MM.1S (cell line): ENCODE measurements around the gene GLRA1.
"Not testable (repeated sequence)": the region's sequence is repeated elsewhere in the genome, so short reads cannot be mapped to it uniquely, and the experiment has no call there.

Experiments
- DNase-seq: peaks from one replicate; pipeline ENCODE4 v3.0.0-alpha.2; 2015
- H2AFZ ChIP-seq: fragments of 300-600 bp; sonication (generic); 2 replicates; pipeline ENCODE4 v1.6.0; 2016; ENCODE audit warnings: antibody characterized with exemption, low read length
- H3F3A ChIP-seq: fragments of 300-600 bp; sonication (generic); 2 replicates; pipeline ENCODE4 v1.6.1; 2016; ENCODE audit warnings: mild to moderate bottlenecking, antibody characterized with exemption, low read length, moderate library complexity, mixed read lengths; ENCODE audit not compliant: insufficient read depth
- H3K27ac ChIP-seq: fragments of 300-600 bp; sonication (generic); 2 replicates; pipeline ENCODE4 v1.5.1; 2016; ENCODE audit warnings: mild to moderate bottlenecking, low read length
- H3K27me3 ChIP-seq: fragments of 300-600 bp; sonication (generic); replicated peaks from 2 replicates; pipeline ENCODE4 v1.6.0; 2016; ENCODE audit warnings: low read length; ENCODE audit not compliant: insufficient read depth
- H3K36me3 ChIP-seq: fragments of 300-600 bp; sonication (generic); replicated peaks from 2 replicates; pipeline ENCODE4 v1.6.1; 2016; ENCODE audit warnings: mild to moderate bottlenecking, low read length, mixed read lengths; ENCODE audit not compliant: insufficient read depth
- H3K4me1 ChIP-seq: fragments of 300-600 bp; sonication (generic); 2 replicates; pipeline ENCODE4 v1.6.1; 2016; ENCODE audit warnings: low read length, mixed read lengths
- H3K4me2 ChIP-seq: fragments of 300-600 bp; sonication (generic); 2 replicates; pipeline ENCODE4 v1.6.0; 2016; ENCODE audit warnings: low read depth, low read length
- H3K4me3 ChIP-seq: fragments of 300-600 bp; sonication (generic); 2 replicates; pipeline ENCODE4 v1.5.1; 2016; ENCODE audit warnings: low read length, mixed read lengths
- H3K79me2 ChIP-seq: fragments of 300-600 bp; sonication (generic); 2 replicates; pipeline ENCODE4 v1.6.1; 2016; ENCODE audit warnings: mixed run types, low read length, mixed read lengths
- H3K9ac ChIP-seq: fragments of 300-600 bp; sonication (generic); 2 replicates; pipeline ENCODE4 v1.6.1; 2016; ENCODE audit warnings: low read length, mixed read lengths
- H3K9me2 ChIP-seq: fragments of 300-600 bp; sonication (generic); replicated peaks from 2 replicates; pipeline ENCODE4 v1.6.1; 2016; ENCODE audit warnings: mild to moderate bottlenecking, low read length, mixed read lengths; ENCODE audit not compliant: insufficient read depth
- H3K9me3 ChIP-seq: fragments of 300-600 bp; sonication (generic); replicated peaks from 2 replicates; pipeline ENCODE4 v1.6.1; 2016; ENCODE audit warnings: mild to moderate bottlenecking, low read length, mixed read lengths; ENCODE audit not compliant: insufficient read depth
- H4K20me1 ChIP-seq: fragments of 300-600 bp; sonication (generic); 2 replicates; pipeline ENCODE4 v1.6.1; 2016; ENCODE audit warnings: mild to moderate bottlenecking, low read length, moderate library complexity, mixed read lengths; ENCODE audit not compliant: insufficient read depth
- EZH2 ChIP-seq: fragments of 300-600 bp; sonication (generic); optimal IDR thresholded peaks from 2 replicates; pipeline ENCODE3; 2017; ENCODE audit warnings: low read depth, mild to moderate bottlenecking, antibody characterized with exemption, low read length, mixed read lengths
- EZH2phosphoT487 ChIP-seq: fragments of 300-600 bp; sonication (generic); IDR thresholded peaks from 2 replicates; pipeline ENCODE4 v1.6.1; 2018; ENCODE audit warnings: antibody characterized with exemption, low read length
- TF ChIP-seq, protein P1 (sequence below): fragments of 300-600 bp; sonication (generic); IDR thresholded peaks from 2 replicates; pipeline ENCODE4 v1.5.1; 2016; ENCODE audit warnings: antibody characterized with exemption, low read length, mixed read lengths

GLRA1 gene

GRCh38 chr5:151863566-151863965 lies 61.1 kb downstream of the GLRA1 start:
- Histone ChIP-seq H3K9me2 (no peaks in the 10 kb centered on the region), H3K4me1 (no peaks in the 10 kb centered on the region), H4K20me1 (no peaks in the 10 kb centered on the region), H3K9ac (no peak overlapping the region), H3K79me2 (no peaks in the 10 kb centered on the region), H3K27me3 (no peaks in the 10 kb centered on the region), H3F3A (no peaks in the 10 kb centered on the region), H2AFZ (no peak overlapping the region), H3K27ac (no peak overlapping the region), H3K9me3 (no peaks in the 10 kb centered on the region), H3K36me3 (no peaks in the 10 kb centered on the region), H3K4me2 (no peak overlapping the region), H3K4me3 (no peak overlapping the region)
- no peak for DNase-seq
- no peak for TF ChIP-seq EZH2phosphoT487
- TF ChIP-seq, protein P1, sequence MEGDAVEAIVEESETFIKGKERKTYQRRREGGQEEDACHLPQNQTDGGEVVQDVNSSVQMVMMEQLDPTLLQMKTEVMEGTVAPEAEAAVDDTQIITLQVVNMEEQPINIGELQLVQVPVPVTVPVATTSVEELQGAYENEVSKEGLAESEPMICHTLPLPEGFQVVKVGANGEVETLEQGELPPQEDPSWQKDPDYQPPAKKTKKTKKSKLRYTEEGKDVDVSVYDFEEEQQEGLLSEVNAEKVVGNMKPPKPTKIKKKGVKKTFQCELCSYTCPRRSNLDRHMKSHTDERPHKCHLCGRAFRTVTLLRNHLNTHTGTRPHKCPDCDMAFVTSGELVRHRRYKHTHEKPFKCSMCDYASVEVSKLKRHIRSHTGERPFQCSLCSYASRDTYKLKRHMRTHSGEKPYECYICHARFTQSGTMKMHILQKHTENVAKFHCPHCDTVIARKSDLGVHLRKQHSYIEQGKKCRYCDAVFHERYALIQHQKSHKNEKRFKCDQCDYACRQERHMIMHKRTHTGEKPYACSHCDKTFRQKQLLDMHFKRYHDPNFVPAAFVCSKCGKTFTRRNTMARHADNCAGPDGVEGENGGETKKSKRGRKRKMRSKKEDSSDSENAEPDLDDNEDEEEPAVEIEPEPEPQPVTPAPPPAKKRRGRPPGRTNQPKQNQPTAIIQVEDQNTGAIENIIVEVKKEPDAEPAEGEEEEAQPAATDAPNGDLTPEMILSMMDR = no peak
- TF ChIP-seq EZH2 = no peak

DNA sequence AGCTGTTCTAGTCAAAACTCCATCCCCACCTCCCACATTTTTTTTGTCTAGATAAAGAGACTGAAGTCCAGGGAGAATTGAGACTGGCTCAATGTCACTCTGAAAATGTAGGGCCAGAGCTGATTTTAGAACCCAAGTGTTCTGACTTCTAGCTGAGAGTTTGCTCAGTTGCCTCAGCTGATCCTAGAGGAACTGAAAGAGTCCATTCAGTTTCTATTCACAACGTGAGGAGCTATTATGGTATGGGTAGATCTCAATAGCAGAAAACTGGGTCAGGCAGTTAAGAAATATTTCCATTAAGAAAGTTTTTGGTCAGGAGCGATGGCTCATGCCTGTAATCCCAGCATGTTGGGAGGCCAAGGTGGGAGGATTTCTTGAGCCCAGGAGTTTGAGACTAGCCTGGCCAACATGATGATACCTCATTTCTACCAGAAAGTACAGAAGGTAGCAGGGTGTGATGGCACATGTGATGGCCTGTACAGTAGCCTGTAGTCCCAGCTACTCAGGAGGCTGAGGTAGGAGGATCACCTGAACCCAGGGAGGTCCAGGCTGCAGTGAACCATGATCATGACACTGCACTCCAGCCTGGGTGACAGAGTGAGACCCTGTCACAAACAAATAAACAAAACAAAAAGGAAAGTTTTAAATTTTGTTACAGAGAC lies 61.7 kb downstream of the GLRA1 start:
- Histone ChIP-seq H3K27ac (no peak overlapping the region), H3K9ac (no peak overlapping the region), H3K9me3 (no peaks in the 10 kb centered on the region), H3K4me2 (no peak overlapping the region), H3K79me2 (no peaks in the 10 kb centered on the region), H3K27me3 (no peaks in the 10 kb centered on the region), H3K36me3 (no peaks in the 10 kb centered on the region), H2AFZ (no peak overlapping the region), H3F3A (no peaks in the 10 kb centered on the region), H3K4me3 (no peak overlapping the region), H3K9me2 (no peaks in the 10 kb centered on the region), H3K4me1 (no peaks in the 10 kb centered on the region), H4K20me1 (no peaks in the 10 kb centered on the region)
- DNase-seq = no peak
- TF ChIP-seq EZH2 = no peak
- TF ChIP-seq EZH2phosphoT487 = no peak
- TF ChIP-seq, protein P1 = no peak

GRCh38 chr5:151860867-151861266 lies 63.8 kb downstream of the GLRA1 start:
- H3K4me2 ChIP-seq, H3K4me1 ChIP-seq, H3K4me3 ChIP-seq, DNase-seq, H3K79me2 ChIP-seq, H3F3A ChIP-seq, H4K20me1 ChIP-seq, H3K9me2 ChIP-seq, H3K36me3 ChIP-seq, H3K27ac ChIP-seq, H3K27me3 ChIP-seq, H3K9me3 ChIP-seq, H2AFZ ChIP-seq, H3K9ac ChIP-seq: not testable (repeated sequence)

- Histone ChIP-seq H3K4me1 (no peaks in the 10 kb centered on the region), H2AFZ (no peak overlapping the region), H3F3A (no peaks in the 10 kb centered on the region), H3K9ac (no peak overlapping the region), H3K79me2 (no peaks in the 10 kb centered on the region), H3K9me3 (no peaks in the 10 kb centered on the region), H3K4me3 (no peak overlapping the region), H3K36me3 (no peaks in the 10 kb centered on the region), H3K4me2 (no peak overlapping the region), H3K27ac (no peak overlapping the region), H3K9me2 (no peaks in the 10 kb centered on the region), H4K20me1 (no peaks in the 10 kb centered on the region), H3K27me3 (no peaks in the 10 kb centered on the region)
- TF ChIP-seq EZH2phosphoT487 = no peak
- TF ChIP-seq, protein P1 = no peak
- no peak for TF ChIP-seq EZH2
- DNase-seq = no peak
Observed at GRCh38 chr5:151856861-151857260, 67.8 kb downstream of the GLRA1 start.
